H9 (cell line): Measurements from ENCODE around the gene GNB1L. TPM values are rescaled to one million over a fixed set of nuclear protein-coding genes. Genes with fewer than 3 reads are reported as not detected.

Experiments
- DNase-seq: peaks from one replicate; pipeline ENCODE4 v3.0.0-alpha.2; 2017
- H2AFZ ChIP-seq: one replicate; pipeline ENCODE4 v1.6.1; 2013; ENCODE audit warnings: mild to moderate bottlenecking, low read length, control low read depth, moderate library complexity
- H2AK5ac ChIP-seq: 2 replicates; pipeline ENCODE4 v1.6.1; 2013; ENCODE audit warnings: low read length, control low read depth, mixed read lengths; ENCODE audit not compliant: insufficient read length
- H2BK120ac ChIP-seq: one replicate; pipeline ENCODE4 v1.6.1; 2013; ENCODE audit warnings: low read depth, mild to moderate bottlenecking, low read length, control low read depth, inconsistent platforms; ENCODE audit not compliant: poor library complexity, severe bottlenecking
- H2BK12ac ChIP-seq: 2 replicates; pipeline ENCODE4 v1.6.1; 2013; ENCODE audit warnings: low read length, control low read depth, mixed read lengths, low read depth; ENCODE audit not compliant: insufficient read length
- H2BK15ac ChIP-seq: 2 replicates; pipeline ENCODE4 v1.6.1; 2013; ENCODE audit warnings: low read depth, low read length, control low read depth
- H2BK20ac ChIP-seq: one replicate; pipeline ENCODE4 v1.6.1; 2013; ENCODE audit warnings: low read depth, mild to moderate bottlenecking, low read length, control low read depth, inconsistent platforms; ENCODE audit not compliant: poor library complexity, severe bottlenecking
- H2BK5ac ChIP-seq: 2 replicates; pipeline ENCODE4 v1.6.1; 2013; ENCODE audit warnings: low read length, control low read depth, mixed read lengths; ENCODE audit not compliant: insufficient read length
- H3K14ac ChIP-seq: 2 replicates; pipeline ENCODE4 v1.6.1; 2013; ENCODE audit warnings: low read length, control low read depth; ENCODE audit not compliant: insufficient read depth
- H3K18ac ChIP-seq: 2 replicates; pipeline ENCODE4 v1.6.1; 2013; ENCODE audit warnings: low read depth, mild to moderate bottlenecking, mixed read lengths, low read length, control low read depth; ENCODE audit not compliant: insufficient read length
- H3K23ac ChIP-seq: 2 replicates; pipeline ENCODE4 v1.6.1; 2013; ENCODE audit warnings: low read length, control low read depth, mixed read lengths, low read depth; ENCODE audit not compliant: insufficient read length
- H3K23me2 ChIP-seq: 2 replicates; pipeline ENCODE4 v1.6.1; 2013; ENCODE audit warnings: low read depth, mild to moderate bottlenecking, mixed read lengths, low read length, control low read depth; ENCODE audit not compliant: insufficient read length, poor library complexity, severe bottlenecking
- H3K27ac ChIP-seq: 2 replicates; pipeline ENCODE4 v1.5.1; 2013; ENCODE audit warnings: low read length, control low read depth, mixed read lengths, low read depth; ENCODE audit not compliant: insufficient read length
- H3K27me3 ChIP-seq: 2 replicates; pipeline ENCODE4 v1.6.1; 2013; ENCODE audit warnings: low read length, control low read depth, inconsistent platforms; ENCODE audit not compliant: insufficient read depth
- H3K4ac ChIP-seq: 2 replicates; pipeline ENCODE4 v1.6.1; 2013; ENCODE audit warnings: low read depth, mild to moderate bottlenecking, control low read depth, inconsistent platforms, low read length, moderate library complexity
- H3K4me1 ChIP-seq: 2 replicates; pipeline ENCODE4 v1.6.1; 2013; ENCODE audit warnings: low read length, control low read depth, inconsistent platforms; ENCODE audit not compliant: insufficient read depth
- H3K4me2 ChIP-seq: 2 replicates; pipeline ENCODE4 v1.6.1; 2013; ENCODE audit warnings: low read length, control low read depth, mixed read lengths; ENCODE audit not compliant: insufficient read length, insufficient read depth
- H3K56ac ChIP-seq: 2 replicates; pipeline ENCODE4 v1.6.1; 2013; ENCODE audit warnings: low read depth, mild to moderate bottlenecking, mixed read lengths, low read length, control low read depth; ENCODE audit not compliant: insufficient read length
- H3K79me1 ChIP-seq: 2 replicates; pipeline ENCODE4 v1.6.1; 2013; ENCODE audit warnings: low read depth, mild to moderate bottlenecking, moderate library complexity, low read length, control low read depth, inconsistent platforms; ENCODE audit not compliant: insufficient read depth, poor library complexity, severe bottlenecking
- H3K79me2 ChIP-seq: 2 replicates; pipeline ENCODE4 v1.6.1; 2013; ENCODE audit warnings: low read length, control low read depth, inconsistent platforms; ENCODE audit not compliant: insufficient read depth
- H3K9ac ChIP-seq: 2 replicates; pipeline ENCODE4 v1.6.1; 2013; ENCODE audit warnings: low read length, control low read depth, mixed read lengths; ENCODE audit not compliant: insufficient read length; ENCODE audit errors: extremely low read depth
- H3K9me3 ChIP-seq: one replicate; pipeline ENCODE4 v1.6.1; 2013; ENCODE audit warnings: low read depth, low read length, inconsistent platforms; ENCODE audit not compliant: control insufficient read depth
- H3T11ph ChIP-seq: one replicate; pipeline ENCODE4 v1.6.1; 2013; ENCODE audit warnings: mild to moderate bottlenecking, low read length, control low read depth, inconsistent platforms
- H4K20me1 ChIP-seq: one replicate; pipeline ENCODE4 v1.6.1; 2013; ENCODE audit not compliant: control insufficient read depth, insufficient read length, insufficient read depth
- H4K5ac ChIP-seq: 2 replicates; pipeline ENCODE4 v1.6.1; 2013; ENCODE audit warnings: low read depth, mild to moderate bottlenecking, mixed read lengths, low read length, control low read depth; ENCODE audit not compliant: insufficient read length
- H4K8ac ChIP-seq: replicated peaks from 2 replicates; pipeline ENCODE4 v1.6.1; 2013; ENCODE audit warnings: low read length, control low read depth, mixed read lengths, low read depth; ENCODE audit not compliant: insufficient read length
- H4K91ac ChIP-seq: 2 replicates; pipeline ENCODE4 v1.6.1; 2013; ENCODE audit warnings: low read depth, mild to moderate bottlenecking, moderate library complexity, mixed read lengths, low read length, control low read depth; ENCODE audit not compliant: insufficient read length
- H3K27ac Mint-ChIP-seq, 3 experiments: 2 replicates in 2 of 3; 3 replicates in 1 of 3; pipeline ENCODE4 v1.8.0; 2020 to 2021; ENCODE audit warnings: mixed read lengths in 3 of 3, mild to moderate bottlenecking in 1 of 3, moderate library complexity in 1 of 3
- H3K27me3 Mint-ChIP-seq: 2 replicates; pipeline ENCODE4 v1.8.0; 2021; ENCODE audit warnings: low read depth, mild to moderate bottlenecking, moderate library complexity, mixed read lengths
- H3K36me3 Mint-ChIP-seq, 3 experiments: 2 replicates in 2 of 3; 3 replicates in 1 of 3; pipeline ENCODE4 v1.8.0; 2020 to 2021; ENCODE audit warnings: low read depth in 3 of 3, mixed read lengths in 3 of 3; ENCODE audit not compliant: insufficient read depth in 1 of 3
- H3K4me1 Mint-ChIP-seq, 2 experiments: 2 replicates each; pipeline ENCODE4 v1.8.0; 2020; ENCODE audit warnings: mixed read lengths in 2 of 2
- H3K4me3 Mint-ChIP-seq, 2 experiments: 2 replicates in 1 of 2; 3 replicates in 1 of 2; pipeline ENCODE4 v1.8.0; 2020 to 2021; ENCODE audit warnings: mild to moderate bottlenecking in 2 of 2, mixed read lengths in 2 of 2, moderate library complexity in 1 of 2
- H3K9me3 Mint-ChIP-seq, 2 experiments: 2 replicates in 1 of 2; 3 replicates in 1 of 2; pipeline ENCODE4 v1.8.0; 2020; ENCODE audit warnings: mild to moderate bottlenecking in 2 of 2, mixed read lengths in 2 of 2, moderate library complexity in 1 of 2
- CTCF ChIP-seq: fragments of 200-600 bp; sonication (generic); conservative IDR thresholded peaks from 3 replicates; pipeline ENCODE4 v1.8.0; 2021; ENCODE audit warnings: antibody characterized with exemption, mild to moderate bottlenecking
- WGBS: extraction: QIAGEN DNeasy Blood & Tissue Kit; methylation state at CpG from one replicate; pipeline ENCODE4 v1.1.7; 2013; ENCODE audit warnings: missing lambda C conversion rate, low lambda C conversion rate, mixed read lengths; ENCODE audit not compliant: insufficient read length; ENCODE audit errors: extremely low coverage; 5-methylcytosine and 5-hydroxymethylcytosine counted together
- total RNA-seq: library from RNA; stranded (reverse); gene quantifications from 2 replicates; pipeline ENCODE4 v1.2.1, GENCODE V29; 2021

GNB1L gene
- total RNA-seq, 1 experiment from 2014 or later: 22.4 TPM

GRCh38 chr22:19874307-19875060 is 19.8 kb upstream of the GNB1L start:
- H2BK5ac ChIP-seq: no peak overlapping the region
- no CpG with 5 or more reads among the region's 27 CpGs for WGBS

More at GRCh38 chr22:19874307-19875060, 19.8 kb upstream of the GNB1L start:
- Mint-ChIP-seq H3K9me3 (no peaks in the 10 kb centered on the region), H3K4me1 (peaks cover 4 to 12% of the 10 kb centered on the region in 2 experiments; a peak in 2 of 4 replicates), H3K36me3 (no peaks in the 10 kb centered on the region), H3K27me3 (no peaks in the 10 kb centered on the region), H3K27ac (peak overlapping the region in 2 of 3 experiments; percentile 68 to 84; a peak in 2 of 7 replicates), H3K4me3 (no peak overlapping the region)
- Histone ChIP-seq H3K14ac (peak overlapping the region; percentile 28; the same call in 1 of the 2 replicates), H3K4me2 (no peak overlapping the region), H3K79me1 (no peaks in the 10 kb centered on the region), H3K27me3 (no peaks in the 10 kb centered on the region), H2BK12ac (no peak overlapping the region), H3K4ac (no peak overlapping the region), H3K23me2 (no peaks in the 10 kb centered on the region), H3K18ac (no peak overlapping the region), H2AFZ (no peak overlapping the region), H4K5ac (no peak overlapping the region), H3K27ac (no peak overlapping the region), H2BK20ac (no peak overlapping the region), H4K8ac (no peak overlapping the region), H4K20me1 (no peaks in the 10 kb centered on the region), H3T11ph (no peak overlapping the region), H2AK5ac (no peak overlapping the region), H4K91ac (no peak overlapping the region), H3K56ac (no peak overlapping the region), H3K9ac (no peak overlapping the region), H2BK15ac (no peak overlapping the region), H2BK120ac (no peak overlapping the region), H3K23ac (no peak overlapping the region), H3K79me2 (no peaks in the 10 kb centered on the region), H3K9me3 (no peaks in the 10 kb centered on the region), H3K4me1 (no peaks in the 10 kb centered on the region; the same call in 1 of the 2 replicates)
- peak; percentile 35 for DNase-seq
- TF ChIP-seq CTCF: no peak
